ENCODE measurements around the gene TNFRSF19.

Gene TNFRSF19

DNA sequence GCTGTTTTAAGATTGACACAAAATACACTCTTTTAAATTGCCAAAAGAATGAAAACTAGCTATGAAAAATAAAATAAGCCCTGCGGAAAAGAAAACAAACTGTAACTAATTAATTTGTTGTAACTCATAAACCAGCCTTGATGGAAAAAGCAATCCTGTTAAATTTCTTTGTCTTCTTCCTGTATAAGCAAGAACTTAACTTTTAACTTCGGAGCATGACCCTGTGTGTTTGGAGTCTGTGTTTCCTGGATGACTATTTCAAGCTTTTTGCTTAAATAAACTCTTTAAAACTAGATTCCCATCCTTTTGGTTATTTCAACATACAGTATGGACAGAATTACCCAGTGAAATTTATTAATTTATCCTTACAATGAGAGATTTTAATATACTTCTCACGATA lies 122.6 kb downstream of the TNFRSF19 start:
- DNase-seq (ENCODE audit: low read depth in 1 of 2, low spot score in 1 of 2) = no peak
- no peak overlapping the region for H3K27ac ChIP-seq (replicated peaks)
- H3K27me3 ChIP-seq (ENCODE audit: insufficient read depth, poor library complexity, severe bottlenecking) = no peaks in the 10 kb centered on the region
- no peak overlapping the region for H3K4me3 ChIP-seq (replicated peaks; ENCODE audit: insufficient read depth, low read length)
- TF ChIP-seq SPI1 (IDR thresholded peaks at IDR 0.05; ENCODE audit: borderline replicate concordance, low read depth) = no peak
- TF ChIP-seq POLR2AphosphoS5 (IDR thresholded peaks at IDR 0.05; ENCODE audit: low read depth) = no peak
- TF ChIP-seq GABPA (IDR thresholded peaks at IDR 0.05; ENCODE audit: low read depth) = no peak
- TF ChIP-seq, protein P1, sequence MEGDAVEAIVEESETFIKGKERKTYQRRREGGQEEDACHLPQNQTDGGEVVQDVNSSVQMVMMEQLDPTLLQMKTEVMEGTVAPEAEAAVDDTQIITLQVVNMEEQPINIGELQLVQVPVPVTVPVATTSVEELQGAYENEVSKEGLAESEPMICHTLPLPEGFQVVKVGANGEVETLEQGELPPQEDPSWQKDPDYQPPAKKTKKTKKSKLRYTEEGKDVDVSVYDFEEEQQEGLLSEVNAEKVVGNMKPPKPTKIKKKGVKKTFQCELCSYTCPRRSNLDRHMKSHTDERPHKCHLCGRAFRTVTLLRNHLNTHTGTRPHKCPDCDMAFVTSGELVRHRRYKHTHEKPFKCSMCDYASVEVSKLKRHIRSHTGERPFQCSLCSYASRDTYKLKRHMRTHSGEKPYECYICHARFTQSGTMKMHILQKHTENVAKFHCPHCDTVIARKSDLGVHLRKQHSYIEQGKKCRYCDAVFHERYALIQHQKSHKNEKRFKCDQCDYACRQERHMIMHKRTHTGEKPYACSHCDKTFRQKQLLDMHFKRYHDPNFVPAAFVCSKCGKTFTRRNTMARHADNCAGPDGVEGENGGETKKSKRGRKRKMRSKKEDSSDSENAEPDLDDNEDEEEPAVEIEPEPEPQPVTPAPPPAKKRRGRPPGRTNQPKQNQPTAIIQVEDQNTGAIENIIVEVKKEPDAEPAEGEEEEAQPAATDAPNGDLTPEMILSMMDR (IDR thresholded peaks at IDR 0.05; ENCODE audit: insufficient read depth, low read length) = no peak
- TF ChIP-seq, protein P2, sequence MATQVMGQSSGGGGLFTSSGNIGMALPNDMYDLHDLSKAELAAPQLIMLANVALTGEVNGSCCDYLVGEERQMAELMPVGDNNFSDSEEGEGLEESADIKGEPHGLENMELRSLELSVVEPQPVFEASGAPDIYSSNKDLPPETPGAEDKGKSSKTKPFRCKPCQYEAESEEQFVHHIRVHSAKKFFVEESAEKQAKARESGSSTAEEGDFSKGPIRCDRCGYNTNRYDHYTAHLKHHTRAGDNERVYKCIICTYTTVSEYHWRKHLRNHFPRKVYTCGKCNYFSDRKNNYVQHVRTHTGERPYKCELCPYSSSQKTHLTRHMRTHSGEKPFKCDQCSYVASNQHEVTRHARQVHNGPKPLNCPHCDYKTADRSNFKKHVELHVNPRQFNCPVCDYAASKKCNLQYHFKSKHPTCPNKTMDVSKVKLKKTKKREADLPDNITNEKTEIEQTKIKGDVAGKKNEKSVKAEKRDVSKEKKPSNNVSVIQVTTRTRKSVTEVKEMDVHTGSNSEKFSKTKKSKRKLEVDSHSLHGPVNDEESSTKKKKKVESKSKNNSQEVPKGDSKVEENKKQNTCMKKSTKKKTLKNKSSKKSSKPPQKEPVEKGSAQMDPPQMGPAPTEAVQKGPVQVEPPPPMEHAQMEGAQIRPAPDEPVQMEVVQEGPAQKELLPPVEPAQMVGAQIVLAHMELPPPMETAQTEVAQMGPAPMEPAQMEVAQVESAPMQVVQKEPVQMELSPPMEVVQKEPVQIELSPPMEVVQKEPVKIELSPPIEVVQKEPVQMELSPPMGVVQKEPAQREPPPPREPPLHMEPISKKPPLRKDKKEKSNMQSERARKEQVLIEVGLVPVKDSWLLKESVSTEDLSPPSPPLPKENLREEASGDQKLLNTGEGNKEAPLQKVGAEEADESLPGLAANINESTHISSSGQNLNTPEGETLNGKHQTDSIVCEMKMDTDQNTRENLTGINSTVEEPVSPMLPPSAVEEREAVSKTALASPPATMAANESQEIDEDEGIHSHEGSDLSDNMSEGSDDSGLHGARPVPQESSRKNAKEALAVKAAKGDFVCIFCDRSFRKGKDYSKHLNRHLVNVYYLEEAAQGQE (IDR thresholded peaks at IDR 0.05; ENCODE audit: insufficient replicate concordance, low read depth) = no peak

DNA sequence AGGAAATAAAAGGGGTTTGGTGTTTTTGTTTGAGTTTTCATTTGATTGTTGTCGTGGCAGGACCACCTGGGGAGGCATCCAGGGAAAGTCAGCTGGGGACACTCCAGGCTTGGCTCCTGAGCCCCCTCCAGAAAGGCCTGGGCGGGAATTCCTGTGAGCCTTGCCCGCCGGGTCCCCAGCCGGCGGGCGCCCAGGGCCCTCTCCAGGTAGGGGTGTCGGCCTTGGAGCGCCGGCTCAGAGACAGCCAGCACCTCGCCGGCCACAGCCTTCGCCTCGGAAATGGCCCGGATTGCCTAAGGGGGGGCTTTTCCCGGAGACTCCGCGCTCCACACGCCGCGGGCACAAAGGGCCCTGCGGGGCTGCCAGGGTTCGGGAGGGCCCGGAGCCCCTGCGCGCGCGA lies 125.0 kb downstream of the TNFRSF19 start:
- H3K4me3 ChIP-seq (replicated peaks; ENCODE audit: insufficient read depth, low read length) = no peak overlapping the region
- no peak for DNase-seq (ENCODE audit: low read depth in 1 of 2, low spot score in 1 of 2)
- no peaks in the 10 kb centered on the region for H3K27me3 ChIP-seq (ENCODE audit: insufficient read depth, poor library complexity, severe bottlenecking)
- no peak overlapping the region for H3K27ac ChIP-seq (replicated peaks)
- TF ChIP-seq, protein P2 (IDR thresholded peaks at IDR 0.05; ENCODE audit: insufficient replicate concordance, low read depth) = no peak
- TF ChIP-seq, protein P1 (IDR thresholded peaks at IDR 0.05; ENCODE audit: insufficient read depth, low read length) = no peak
- TF ChIP-seq POLR2AphosphoS5 (IDR thresholded peaks at IDR 0.05; ENCODE audit: low read depth) (no peak), SPI1 (IDR thresholded peaks at IDR 0.05; ENCODE audit: borderline replicate concordance, low read depth) (no peak), GABPA (IDR thresholded peaks at IDR 0.05; ENCODE audit: low read depth) (no peak)

DNA sequence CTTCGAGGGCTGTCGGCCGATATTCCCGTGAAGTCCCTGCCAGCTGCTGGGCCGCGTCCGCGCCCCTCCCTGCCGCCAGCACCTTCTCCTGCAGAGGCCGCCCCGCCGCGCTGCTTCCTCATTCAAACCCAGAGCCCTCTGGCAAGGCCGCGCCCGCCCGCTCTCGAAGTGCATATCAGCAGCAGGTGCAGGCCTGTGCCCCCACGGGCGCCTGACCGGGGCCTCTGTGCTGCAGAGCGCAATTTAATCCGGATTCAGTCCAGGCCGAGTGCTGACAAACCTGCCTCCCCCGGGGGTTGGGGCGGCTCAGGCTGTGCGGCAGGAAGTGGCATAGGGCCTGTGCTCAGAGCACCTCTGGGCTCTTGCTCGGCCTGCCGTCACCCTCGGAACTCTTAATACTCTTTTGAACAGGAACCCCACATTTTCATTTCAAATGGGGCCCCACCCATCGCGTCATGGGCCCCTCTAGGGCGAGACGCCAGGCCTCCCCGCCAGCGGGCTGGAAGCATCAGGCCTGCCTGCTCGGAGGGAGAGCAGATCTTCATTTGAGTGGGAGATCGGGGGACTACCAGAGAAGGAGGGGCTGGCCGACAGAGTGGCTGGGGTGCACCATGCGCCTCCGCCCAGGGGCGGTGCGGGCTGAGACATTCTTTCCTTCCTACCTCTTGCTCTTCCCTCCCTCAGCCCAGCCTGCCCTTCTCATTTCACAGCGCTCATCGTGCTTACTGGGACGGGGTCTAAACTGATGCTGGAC lies 125.7 kb downstream of the TNFRSF19 start:
- DNase-seq (ENCODE audit: low read depth in 1 of 2, low spot score in 1 of 2) = peak in 1 of 2 experiments; percentile 61
- no peak overlapping the region for H3K27ac ChIP-seq (replicated peaks)

More for the DNA sequence above, 125.7 kb downstream of the TNFRSF19 start:
- no peak overlapping the region for H3K4me3 ChIP-seq (replicated peaks; ENCODE audit: insufficient read depth, low read length)
- TF ChIP-seq GABPA (IDR thresholded peaks at IDR 0.05; ENCODE audit: low read depth) = no peak
- no peak for TF ChIP-seq POLR2AphosphoS5 (IDR thresholded peaks at IDR 0.05; ENCODE audit: low read depth)
- TF ChIP-seq, protein P1 (IDR thresholded peaks at IDR 0.05; ENCODE audit: insufficient read depth, low read length) = no peak
- TF ChIP-seq SPI1 (IDR thresholded peaks at IDR 0.05; ENCODE audit: borderline replicate concordance, low read depth) = no peak
- TF ChIP-seq, protein P2 (IDR thresholded peaks at IDR 0.05; ENCODE audit: insufficient replicate concordance, low read depth) = no peak
- no peaks in the 10 kb centered on the region for H3K27me3 ChIP-seq (ENCODE audit: insufficient read depth, poor library complexity, severe bottlenecking)
